IMR-90 (cell line): ENCODE results near the gene CDK11B.

Experiments used
- BHLHE40 ChIP-seq: fragments of 150-350 bp; IDR thresholded peaks from 2 replicates; pipeline ENCODE4 v1.6.1; 2016; ENCODE audit warnings: mild to moderate bottlenecking, low read depth, low read length
- CEBPB ChIP-seq: IDR thresholded peaks from 2 replicates; pipeline ENCODE4 v1.6.1; 2012; ENCODE audit warnings: low read depth, low read length, improper control_type of control experiment
- CHD1 ChIP-seq: IDR thresholded peaks from 2 replicates; pipeline ENCODE4 v1.6.1; 2012; ENCODE audit warnings: low read depth, low read length, improper control_type of control experiment
- CTCF ChIP-seq: conservative IDR thresholded peaks from 2 replicates; pipeline ENCODE4 v1.5.1; 2012; ENCODE audit warnings: mild to moderate bottlenecking, low read depth, low read length, improper control_type of control experiment
- MAFK ChIP-seq: IDR thresholded peaks from 2 replicates; pipeline ENCODE4 v1.6.1; 2012; ENCODE audit warnings: low read depth, low read length, improper control_type of control experiment
- MXI1 ChIP-seq: IDR thresholded peaks from 2 replicates; pipeline ENCODE4 v1.6.1; 2012; ENCODE audit warnings: low read depth, mild to moderate bottlenecking, low read length, moderate library complexity, borderline replicate concordance
- POLR2A ChIP-seq: IDR thresholded peaks from 2 replicates; pipeline ENCODE4 v1.6.1; 2012; ENCODE audit warnings: mild to moderate bottlenecking, low read depth, low read length
- RAD21 ChIP-seq: IDR thresholded peaks from 2 replicates; pipeline ENCODE4 v1.6.1; 2012; ENCODE audit warnings: low read length, improper control_type of control experiment
- RCOR1 ChIP-seq: IDR thresholded peaks from 2 replicates; pipeline ENCODE4 v1.6.1; 2012; ENCODE audit warnings: mild to moderate bottlenecking, low read length, improper control_type of control experiment; ENCODE audit not compliant: insufficient replicate concordance
- RFX5 ChIP-seq: IDR thresholded peaks from 2 replicates; pipeline ENCODE4 v1.8.0; 2012; ENCODE audit warnings: low read depth, mild to moderate bottlenecking, low read length, moderate library complexity
- SMC3 ChIP-seq: fragments of 150-350 bp; IDR thresholded peaks from 2 replicates; pipeline ENCODE4 v1.6.1; 2016; ENCODE audit warnings: low read depth, mild to moderate bottlenecking, antibody characterized with exemption, low read length, moderate library complexity

GRCh38 chr1:1680912-1681273 lies 22.1 kb upstream of the CDK11B start:
- TF ChIP-seq POLR2A (no peak), RCOR1 (no peak), CTCF (no peak), RFX5 (no peak), BHLHE40 (no peak), RAD21 (no peak), MXI1 (no peak), CHD1 (no peak), CEBPB (no peak), MAFK (no peak), SMC3 (no peak)
